Endothelial cell of umbilical vein (primary cell): ENCODE data around the gene FUT6. TPM values are rescaled to one million over a fixed set of nuclear protein-coding genes. Genes with fewer than 3 reads are reported as not detected.

Experiments used
- BruUV-seq: library from RNA; stranded (reverse); fragments of 400-500 nt; replicated peaks from 2 replicates; lab custom pipeline; 2021; lab: Mats Ljungman, UMichigan
- CTCF ChIA-PET: fragments of 300-600, 350-600 bp; sonication (Branson Sonifier 250); formaldehyde crosslinking; loops from one replicate; lab custom pipeline; 2021; ENCODE audit warnings: antibody characterized with exemption, inconsistent platforms; lab: Charles Lee
- POLR2A ChIA-PET: fragments of 300-600, 350-600 bp; sonication (Branson Sonifier 250); formaldehyde crosslinking; loops from one replicate; lab custom pipeline; 2021; ENCODE audit warnings: antibody characterized with exemption, inconsistent platforms; lab: Charles Lee
- DNase-seq: peaks from one replicate; pipeline ENCODE4 v3.0.0-alpha.2; 2011; ENCODE audit warnings: low read depth, low spot score
- FAIRE-seq: peaks from 2 replicates; lab custom pipeline; 2011; peaks lifted over from hg19 to GRCh38; lab: Jason Lieb, UNC
- H2AFZ ChIP-seq: 2 replicates; pipeline ENCODE4 v1.6.0; 2012; ENCODE audit warnings: low read depth, low read length, control low read depth, inconsistent platforms
- H3K27ac ChIP-seq: 2 replicates; pipeline ENCODE4 v1.5.1; 2011; ENCODE audit warnings: low read depth, mild to moderate bottlenecking, control low read depth, low read length, moderate library complexity; ENCODE audit not compliant: insufficient read depth
- H3K27me3 ChIP-seq, 2 experiments: 2 replicates each; pipeline versions ENCODE4 v1.6.0 to v1.6.1; 2011; ENCODE audit warnings: low read length in 2 of 2, mixed read lengths in 1 of 2; ENCODE audit not compliant: control insufficient read depth in 2 of 2, insufficient read depth in 2 of 2
- H3K36me3 ChIP-seq, 2 experiments: 2 replicates in 1 of 2; 3 replicates in 1 of 2; pipeline ENCODE4 v1.5.1; 2011; ENCODE audit warnings: low read length in 2 of 2, mild to moderate bottlenecking in 1 of 2, moderate library complexity in 1 of 2; ENCODE audit not compliant: control insufficient read depth in 2 of 2, insufficient read depth in 2 of 2; ENCODE audit errors: extremely low read depth in 1 of 2
- H3K4me1 ChIP-seq: 3 replicates; pipeline ENCODE4 v1.5.1; 2011; ENCODE audit warnings: mild to moderate bottlenecking, low read length; ENCODE audit not compliant: control insufficient read depth, insufficient read depth; ENCODE audit errors: extremely low read depth
- H3K4me2 ChIP-seq: 2 replicates; pipeline ENCODE4 v1.6.1; 2011; ENCODE audit warnings: low read length, control low read depth, mixed read lengths; ENCODE audit not compliant: insufficient read depth
- H3K4me3 ChIP-seq, 3 experiments: fragments of 200-600 bp in 1 of 3; sonication (generic), shearing (Covaris generic) in 1 of 3; replicated peaks in 1 of 3; 2 replicates each; pipeline ENCODE4 v1.5.1; 2011 to 2016; ENCODE audit warnings: control low read depth in 3 of 3, low read length in 3 of 3, mild to moderate bottlenecking in 2 of 3, inconsistent platforms in 1 of 3, low read depth in 1 of 3, moderate library complexity in 1 of 3; ENCODE audit not compliant: insufficient read depth in 1 of 3
- H3K79me2 ChIP-seq: 2 replicates; pipeline ENCODE4 v1.6.0; 2012; ENCODE audit warnings: low read length, inconsistent platforms; ENCODE audit not compliant: control insufficient read depth, insufficient read depth
- H3K9ac ChIP-seq: replicated peaks from 2 replicates; pipeline ENCODE3; 2011; ENCODE audit warnings: low read length, control low read depth; ENCODE audit not compliant: insufficient read depth; ENCODE audit errors: extremely low read depth
- H3K9me1 ChIP-seq: replicated peaks from 3 replicates; pipeline ENCODE4 v1.6.0; 2011; ENCODE audit warnings: mild to moderate bottlenecking, low read length; ENCODE audit not compliant: control insufficient read depth, insufficient read depth; ENCODE audit errors: extremely low read depth
- H3K9me3 ChIP-seq: replicated peaks from 2 replicates; pipeline ENCODE4 v1.5.1; 2012; ENCODE audit warnings: low read length, inconsistent platforms; ENCODE audit not compliant: control insufficient read depth, insufficient read depth
- H4K20me1 ChIP-seq: replicated peaks from 2 replicates; pipeline ENCODE3; 2011; ENCODE audit warnings: mild to moderate bottlenecking, low read length; ENCODE audit not compliant: control insufficient read depth, insufficient read depth; ENCODE audit errors: extremely low read depth
- CTCF ChIP-seq, 2 donors: IDR thresholded peaks; 1 replicate in 1 of 2; 2 replicates in 1 of 2; pipeline ENCODE4 v1.5.1; 2011; ENCODE audit warnings: low read length in 2 of 2, mild to moderate bottlenecking in 2 of 2, moderate library complexity in 2 of 2, control low read depth in 1 of 2, inconsistent platforms in 1 of 2, low read depth in 1 of 2; ENCODE audit not compliant: insufficient read depth in 1 of 2; ENCODE audit errors: extremely low read depth in 1 of 2
- EZH2 ChIP-seq: IDR thresholded peaks from 2 replicates; pipeline ENCODE4 v1.6.1; 2012; ENCODE audit warnings: borderline replicate concordance, low read depth, mild to moderate bottlenecking, moderate library complexity, low read length, inconsistent platforms; ENCODE audit not compliant: severe bottlenecking
- FOS ChIP-seq: IDR thresholded peaks from 2 replicates; pipeline ENCODE4 v1.6.1; 2011; ENCODE audit warnings: mild to moderate bottlenecking, low read length, moderate library complexity, borderline replicate concordance; ENCODE audit not compliant: insufficient read depth
- GATA2 ChIP-seq: IDR thresholded peaks from 2 replicates; pipeline ENCODE4 v1.7.0; 2011; ENCODE audit warnings: low read depth, mild to moderate bottlenecking, moderate library complexity, mixed read lengths, low read length; ENCODE audit not compliant: insufficient read length, insufficient read depth
- JUN ChIP-seq: IDR thresholded peaks from 2 replicates; pipeline ENCODE4 v1.6.1; 2011; ENCODE audit warnings: borderline replicate concordance, low read depth; ENCODE audit not compliant: insufficient read length, insufficient read depth
- MYC ChIP-seq: IDR thresholded peaks from one replicate; pipeline ENCODE4 v1.6.1; 2011; ENCODE audit warnings: mild to moderate bottlenecking, low read depth, low read length
- POLR2A ChIP-seq: IDR thresholded peaks from 2 replicates; pipeline ENCODE4 v1.6.1; 2012; ENCODE audit warnings: low read depth, mild to moderate bottlenecking, control low read depth, low read length
- POLR2AphosphoS5 ChIP-seq: IDR thresholded peaks from 2 replicates; pipeline ENCODE4 v1.6.1; 2012; ENCODE audit warnings: low read depth, mild to moderate bottlenecking, control low read depth, low read length, moderate library complexity; ENCODE audit not compliant: insufficient read depth
- dilution Hi-C: fragments of 300-500 bp; cut with MboI; formaldehyde crosslinking; loops from one replicate; pipeline ENCODE4 v1.15.0; 2019; ENCODE audit warnings: low sequenced_read_pairs; ENCODE audit not compliant: extremely low pct_ligation_motif_present
- intact Hi-C: fragments of 100-400 bp; cut with micrococcal nuclease; formaldehyde crosslinking; loops from one replicate; pipeline ENCODE4 v1.10.0; 2022
- polyA plus RNA-seq, 4 experiments: library from polyadenylated mRNA; depleted of rRNA in 3 of 4; stranded (reverse) in 3 of 4; unstranded in 1 of 4; fragments of >200 nt; gene quantifications; 2 replicates each; pipeline versions ENCODE4 v1.2.1 to v1.2.3, GENCODE V29; 2011 to 2012; ENCODE audit warnings: missing spikeins in 1 of 4
- total RNA-seq: library from RNA; stranded (reverse); gene quantifications from 2 replicates; pipeline ENCODE4 v1.2.3, GENCODE V29; 2021
- TF ChIP-seq, protein P1 (sequence below): IDR thresholded peaks from 2 replicates; pipeline ENCODE4 v1.6.1; 2011; ENCODE audit not compliant: insufficient read depth, insufficient read length

FUT6 gene
- total and polyA plus RNA-seq, 2 donors (not counting 3 experiments of a cell fraction or from before 2014, with no cell fraction given), result not detected

- CTCF ChIA-PET, result interaction anchor here (1.0 to 3.1 kb wide), 3 partner anchors 22 to 137 kb away, joined by 3 to 42 read pairs (median 7); partner anchors contain the start of gene NRTN
- POLR2A ChIA-PET, result interaction anchor here (2.5 to 3.2 kb wide), 2 partner anchors 23 to 77 kb away, joined by 14 read pairs; partner anchors contain the start of genes NDUFA11 and VMAC
- no peak overlapping the region for H3K4me2 ChIP-seq
- H3K9ac ChIP-seq, result no peak overlapping the region
- intact Hi-C loops (no loop called here), dilution Hi-C loops (no loop called here)
- no peaks in the 10 kb centered on the region for H3K9me1 ChIP-seq
- H3K4me1 ChIP-seq, result peaks cover 7% of the 10 kb centered on the region
- H3K9me3 ChIP-seq, result no peaks in the 10 kb centered on the region
- BruUV-seq, result no TSS peak
- no peak overlapping the region for H3K27ac ChIP-seq
- no peak for DNase-seq
- H2AFZ ChIP-seq, result peak overlapping the region; percentile 70
- H4K20me1 ChIP-seq, result no peaks in the 10 kb centered on the region
- peaks cover 0 to 3% of the 10 kb centered on the region in 2 experiments for H3K27me3 ChIP-seq
- TF ChIP-seq, protein P1, sequence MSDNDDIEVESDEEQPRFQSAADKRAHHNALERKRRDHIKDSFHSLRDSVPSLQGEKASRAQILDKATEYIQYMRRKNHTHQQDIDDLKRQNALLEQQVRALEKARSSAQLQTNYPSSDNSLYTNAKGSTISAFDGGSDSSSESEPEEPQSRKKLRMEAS, result no peak
- no peak for FAIRE-seq
- H3K4me3 ChIP-seq, result no peak overlapping the region
- no peaks in the 10 kb centered on the region for H3K36me3 ChIP-seq
- H3K79me2 ChIP-seq, result no peaks in the 10 kb centered on the region
Measured at GRCh38 chr19:5826531-5827341, 12.8 kb downstream of the FUT6 start.

DNA sequence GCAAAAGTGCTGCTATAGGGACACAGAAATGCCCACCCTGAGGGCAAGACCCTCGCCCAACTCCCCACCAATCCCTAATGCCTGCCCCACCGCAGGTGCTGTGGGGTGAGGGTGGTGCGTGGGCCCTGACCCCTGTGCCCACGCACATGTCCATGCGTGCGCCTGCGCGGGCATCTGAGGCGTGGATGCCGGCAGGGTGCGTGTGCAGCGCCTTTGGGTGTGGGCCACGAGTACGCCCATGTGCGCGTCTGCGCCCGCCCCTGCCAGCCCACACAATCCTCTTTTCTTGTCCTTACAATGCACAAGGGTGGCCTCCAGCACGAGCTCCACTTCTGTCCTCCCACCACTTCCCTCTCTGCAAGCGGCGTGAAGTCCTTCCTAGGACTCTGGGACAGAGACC, 14.3 kb downstream of the FUT6 start:
- no peaks in the 10 kb centered on the region for H3K36me3 ChIP-seq
- ChIA-PET POLR2A (no interaction called here), CTCF (interaction anchor here (0.7 to 4.6 kb wide), 2 partner anchors 8 to 21 kb away, joined by 3 to 24 read pairs; partner anchors contain the start of gene NRTN)
- no peak for FAIRE-seq
- dilution Hi-C loops, result no loop called here
- H3K4me1 ChIP-seq, result peaks cover 7% of the 10 kb centered on the region
- H3K4me3 ChIP-seq, result no peak overlapping the region
- TF ChIP-seq JUN, result no peak
- no peak for TF ChIP-seq EZH2
- TF ChIP-seq GATA2, result no peak
- TF ChIP-seq CTCF (IDR thresholded peaks at IDR 0.05; ENCODE audit: extremely low read depth in 1 of 2, insufficient read depth in 1 of 2, low read depth in 1 of 2, low read length in 2 of 2), result no peak
- no peak for TF ChIP-seq POLR2A
- TF ChIP-seq MYC, result no peak
- no peak for TF ChIP-seq FOS
- TF ChIP-seq, protein P1, result no peak
- no peak for TF ChIP-seq POLR2AphosphoS5
- H3K9me3 ChIP-seq, result no peaks in the 10 kb centered on the region
- BruUV-seq, result no TSS peak
- no peak overlapping the region for H2AFZ ChIP-seq
- H3K4me2 ChIP-seq, result no peak overlapping the region
- no peak for DNase-seq
- H3K27me3 ChIP-seq, result peaks cover 0 to 3% of the 10 kb centered on the region in 2 experiments
- H3K9me1 ChIP-seq, result no peaks in the 10 kb centered on the region
- no peaks in the 10 kb centered on the region for H3K79me2 ChIP-seq
- H3K27ac ChIP-seq, result no peak overlapping the region
- H3K9ac ChIP-seq, result no peak overlapping the region
- H4K20me1 ChIP-seq, result no peaks in the 10 kb centered on the region
- intact Hi-C loops, result no loop called here
